Stimulated activated CD4-positive, alpha-beta T cell treated with anti-CD3 and anti-CD28 coated beads, Interleukin-12 subunit alpha, Interleukin-12 subunit beta, amount 100 ng/mL, for 4 hours (primary cell): ENCODE data around the gene USP11.

Source experiments
- DNase-seq: peaks from one replicate; pipeline ENCODE4 v3.0.0-alpha.2; 2020

USP11 gene

GRCh38 chrX:47204970-47205369 lies 27.8 kb upstream of the USP11 start:
- no peak for DNase-seq

- no peak for DNase-seq
Measured at GRCh38 chrX:47206316-47206715, 26.5 kb upstream of the USP11 start.

- DNase-seq: no peak
Measured at GRCh38 chrX:47208108-47208507, 24.7 kb upstream of the USP11 start.

GRCh38 chrX:47209508-47210238 lies 23.1 kb upstream of the USP11 start:
- no peak for DNase-seq

- DNase-seq: no peak
Measured at GRCh38 chrX:47210661-47211425, 22.0 kb upstream of the USP11 start.

- DNase-seq: no peak
Measured at GRCh38 chrX:47212381-47213293, 20.2 kb upstream of the USP11 start.

GRCh38 chrX:47214435-47215077 lies 18.3 kb upstream of the USP11 start:
- DNase-seq: no peak

GRCh38 chrX:47215291-47215900 lies 17.4 kb upstream of the USP11 start:
- DNase-seq: no peak

- no peak for DNase-seq
Measured at GRCh38 chrX:47216393-47216925, 16.4 kb upstream of the USP11 start.

- DNase-seq: no peak
Measured at GRCh38 chrX:47217121-47217851, 15.5 kb upstream of the USP11 start.

- DNase-seq: peak; percentile 88
Measured at GRCh38 chrX:47217852-47218279, 14.9 kb upstream of the USP11 start.

GRCh38 chrX:47218280-47218919 lies 14.4 kb upstream of the USP11 start, which contains the start of gene CDK16:
Gene CDK16 (plus strand): TSS chrX:47218681. CDS start chrX:47223558, 4,877 bp downstream.
- DNase-seq: peak; percentile 62

- DNase-seq: peak; percentile 47
Measured at GRCh38 chrX:47218920-47219815, 13.6 kb upstream of the USP11 start.

GRCh38 chrX:47221756-47222155 lies 11.1 kb upstream of the USP11 start:
- no peak for DNase-seq

- no peak for DNase-seq
Measured at GRCh38 chrX:47222751-47223350, 10.0 kb upstream of the USP11 start.

GRCh38 chrX:47223476-47224250 lies 9.1 kb upstream of the USP11 start:
- no peak for DNase-seq

- DNase-seq: no peak
Measured at GRCh38 chrX:47224266-47224895, 8.4 kb upstream of the USP11 start.

GRCh38 chrX:47224896-47225290 lies 7.9 kb upstream of the USP11 start:
- no peak for DNase-seq
